ENCODE measurements around the gene TEX30. TPM values are rescaled to one million over a fixed set of nuclear protein-coding genes. Genes with fewer than 3 reads are reported as not detected.

TEX30 gene
- total and polyA plus RNA-seq, 2 donors (not counting 1 experiment from before 2014, with no cell fraction given) = 4.3 to 5.9 TPM

- no peak overlapping the region for H3K4me2 ChIP-seq (replicated peaks; ENCODE audit: low read depth, low read length, poor library complexity, severe bottlenecking)
- no peak overlapping the region for H3K9ac ChIP-seq (ENCODE audit: low read length)
- H2AFZ ChIP-seq (ENCODE audit: insufficient read depth, low read depth, low read length, poor library complexity, severe bottlenecking) = no peak overlapping the region
- no peak overlapping the region for H3K4me3 ChIP-seq (ENCODE audit: control extremely low read depth in 1 of 5, extremely low read depth in 1 of 5, insufficient read depth in 1 of 5, low read depth in 2 of 5, low read length in 4 of 5)
- ChIA-PET CTCF (no interaction called here), POLR2A (no interaction called here)
- peaks cover 11% of the 10 kb centered on the region for H3K27me3 Mint-ChIP-seq
- H3K4me3 Mint-ChIP-seq = no peak overlapping the region
- TF ChIP-seq CTCF (IDR thresholded peaks at IDR 0.05) (no peak), EZH2 (IDR thresholded peaks at IDR 0.05; ENCODE audit: borderline replicate concordance, insufficient read depth, low read depth, low read length, poor library complexity, severe bottlenecking) (no peak)
- H3K79me2 ChIP-seq (ENCODE audit: control insufficient read depth, insufficient read depth, low read length) = no peaks in the 10 kb centered on the region
- DNase-seq (no peak), ATAC-seq (ENCODE audit: low read depth) (no peak)
- H3K9me3 Mint-ChIP-seq (ENCODE audit: insufficient read depth) = no peaks in the 10 kb centered on the region
- H3K27ac Mint-ChIP-seq = no peak overlapping the region
- peaks cover 0 to 3% (median 0%) of the 10 kb centered on the region in 3 donors for H3K9me3 ChIP-seq (ENCODE audit: control extremely low read depth in 1 of 3, control insufficient read depth in 2 of 3, insufficient read depth in 1 of 3, low read length in 2 of 3)
- H3K36me3 ChIP-seq (replicated peaks in 1 of 2; ENCODE audit: control extremely low read depth in 1 of 2, control insufficient read depth in 1 of 2, extremely low read depth in 1 of 2, insufficient read depth in 2 of 2, low read length in 1 of 2) = no peaks in the 10 kb centered on the region
- intact Hi-C loops (cut with micrococcal nuclease) = no loop called here
- peaks cover 6% of the 10 kb centered on the region in 2 donors for H3K4me1 ChIP-seq (ENCODE audit: control insufficient read depth in 2 of 2, insufficient read depth in 2 of 2, low read length in 2 of 2)
- 94% methylated on average over 5 of the region's 9 CpGs for WGBS (ENCODE audit: insufficient coverage)
- H3K27ac ChIP-seq (ENCODE audit: low read length in 2 of 2) = no peak overlapping the region
- H3K4me1 Mint-ChIP-seq = peaks cover 9% of the 10 kb centered on the region
- no peaks in the 10 kb centered on the region for H4K20me1 ChIP-seq (ENCODE audit: control insufficient read depth, insufficient read depth, low read length, poor library complexity, severe bottlenecking)
- H3K27me3 ChIP-seq (replicated peaks in 1 of 4; ENCODE audit: control extremely low read depth in 1 of 4, control insufficient read depth in 3 of 4, insufficient read depth in 4 of 4, low read length in 3 of 4) = peaks cover 0 to 5% (median 2%) of the 10 kb centered on the region in 4 experiments
Observed at GRCh38 chr13:102793611-102794355, 20.2 kb upstream of the TEX30 start.

- no peak for TF ChIP-seq CTCF (IDR thresholded peaks at IDR 0.05)
- no peak for TF ChIP-seq EZH2 (IDR thresholded peaks at IDR 0.05; ENCODE audit: borderline replicate concordance, insufficient read depth, low read depth, low read length, poor library complexity, severe bottlenecking)
- Histone ChIP-seq H3K4me3 (ENCODE audit: control extremely low read depth in 1 of 5, extremely low read depth in 1 of 5, insufficient read depth in 1 of 5, low read depth in 2 of 5, low read length in 4 of 5) (no peak overlapping the region), H3K4me1 (ENCODE audit: control insufficient read depth in 2 of 2, insufficient read depth in 2 of 2, low read length in 2 of 2) (no peaks in the 10 kb centered on the region), H4K20me1 (ENCODE audit: control insufficient read depth, insufficient read depth, low read length, poor library complexity, severe bottlenecking) (no peaks in the 10 kb centered on the region), H3K79me2 (ENCODE audit: control insufficient read depth, insufficient read depth, low read length) (no peaks in the 10 kb centered on the region), H3K36me3 (replicated peaks in 1 of 2; ENCODE audit: control extremely low read depth in 1 of 2, control insufficient read depth in 1 of 2, extremely low read depth in 1 of 2, insufficient read depth in 2 of 2, low read length in 1 of 2) (no peaks in the 10 kb centered on the region), H2AFZ (ENCODE audit: insufficient read depth, low read depth, low read length, poor library complexity, severe bottlenecking) (no peak overlapping the region), H3K9me3 (ENCODE audit: control extremely low read depth in 1 of 3, control insufficient read depth in 2 of 3, insufficient read depth in 1 of 3, low read length in 2 of 3) (peaks cover 0 to 1% (median 0%) of the 10 kb centered on the region in 3 donors), H3K4me2 (replicated peaks; ENCODE audit: low read depth, low read length, poor library complexity, severe bottlenecking) (no peak overlapping the region), H3K27me3 (replicated peaks in 1 of 4; ENCODE audit: control extremely low read depth in 1 of 4, control insufficient read depth in 3 of 4, insufficient read depth in 4 of 4, low read length in 3 of 4) (no peaks in the 10 kb centered on the region), H3K27ac (ENCODE audit: low read length in 2 of 2) (no peak overlapping the region), H3K9ac (ENCODE audit: low read length) (no peak overlapping the region)
- intact Hi-C loops (cut with micrococcal nuclease) = no loop called here
- POLR2A ChIA-PET = interaction anchor here (0.7 kb wide), 1 partner anchor 104 kb away, joined by 3 read pairs; no protein-coding TSS in a partner anchor
- H3K27me3 Mint-ChIP-seq = peaks cover 9% of the 10 kb centered on the region
- DNase-seq (no peak), ATAC-seq (ENCODE audit: low read depth) (no peak)
- H3K4me1 Mint-ChIP-seq = no peaks in the 10 kb centered on the region
- no peak overlapping the region for H3K27ac Mint-ChIP-seq
- H3K4me3 Mint-ChIP-seq = no peak overlapping the region
- H3K9me3 Mint-ChIP-seq (ENCODE audit: insufficient read depth) = no peaks in the 10 kb centered on the region
- 88% methylated on average over 1 of the region's 1 CpG for WGBS (ENCODE audit: insufficient coverage)
- CTCF ChIA-PET = no interaction called here
Observed at GRCh38 chr13:102792396-102792795, 18.8 kb upstream of the TEX30 start.

All from B cell (primary cell).